Thymus (tissue), 11 donors: Measurements from ENCODE around the gene CTNNA1. TPM values are rescaled to one million over a fixed set of nuclear protein-coding genes. Genes with fewer than 3 reads are reported as not detected.
A peak's percentile ranks its signal among the peaks of the same experiment; 100 is the strongest.

ENCODE experiments used
- DNase-seq, 9 donors: peaks; one replicate each; pipeline ENCODE4 v3.0.0-alpha.2; 2013; ENCODE audit warnings: low spot score in 9 of 9, low read depth in 6 of 9, missing footprints in 1 of 9
- H3K27ac ChIP-seq, 2 donors: one replicate each; pipeline ENCODE4 v1.5.1; 2013; ENCODE audit warnings: control low read depth in 1 of 2, low read depth in 1 of 2, low read length in 1 of 2, mild to moderate bottlenecking in 1 of 2, moderate library complexity in 1 of 2
- H3K27me3 ChIP-seq, 2 donors: one replicate each; pipeline ENCODE4 v1.5.1; 2013; ENCODE audit warnings: low read length in 1 of 2; ENCODE audit not compliant: control insufficient read depth in 2 of 2, insufficient read depth in 1 of 2
- H3K36me3 ChIP-seq, 2 donors: one replicate each; pipeline ENCODE4 v1.5.1; 2013; ENCODE audit warnings: low read length in 1 of 2, mild to moderate bottlenecking in 1 of 2, moderate library complexity in 1 of 2; ENCODE audit not compliant: control insufficient read depth in 2 of 2, insufficient read depth in 2 of 2
- H3K4me1 ChIP-seq, 2 donors: one replicate each; pipeline ENCODE4 v1.5.1; 2013; ENCODE audit warnings: low read length in 2 of 2; ENCODE audit not compliant: control insufficient read depth in 2 of 2, insufficient read depth in 2 of 2
- H3K4me3 ChIP-seq, 2 donors: one replicate each; pipeline ENCODE4 v1.5.1; 2013; ENCODE audit warnings: low read length in 2 of 2, control low read depth in 1 of 2, mild to moderate bottlenecking in 1 of 2
- H3K9me3 ChIP-seq, 2 donors: one replicate each; pipeline ENCODE4 v1.5.1; 2013; ENCODE audit warnings: low read length in 1 of 2, mild to moderate bottlenecking in 1 of 2; ENCODE audit not compliant: control insufficient read depth in 2 of 2, insufficient read depth in 1 of 2
- WGBS: extraction: QIAGEN DNeasy Blood & Tissue Kit; methylation state at CpG from one replicate; pipeline ENCODE4 v1.1.7; 2013; 5-methylcytosine and 5-hydroxymethylcytosine counted together
- polyA plus RNA-seq: library from polyadenylated mRNA; stranded (reverse); fragments of 200-250 nt; gene quantifications from one replicate; pipeline ENCODE4 v1.2.3, GENCODE V29; 2013
- total RNA-seq: library from RNA; stranded (reverse); fragments of 120-200 nt; gene quantifications from one replicate; pipeline ENCODE4 v1.2.4, GENCODE V29; 2013
- donor health status: healthy.

Gene CTNNA1
- total and polyA plus RNA-seq, 2 donors = 53.4 to 67.1 TPM

GRCh38 chr5:138895918-138896317 is 142.7 kb downstream of the CTNNA1 start:
- H3K27ac ChIP-seq = no peak overlapping the region
- no peaks in the 10 kb centered on the region for H3K36me3 ChIP-seq
- no peaks in the 10 kb centered on the region for H3K27me3 ChIP-seq
- H3K9me3 ChIP-seq = no peaks in the 10 kb centered on the region
- DNase-seq = no peak
- peaks cover 0 to 2% of the 10 kb centered on the region in 2 donors for H3K4me1 ChIP-seq
- H3K4me3 ChIP-seq = no peak overlapping the region
- 93% methylated on average over 1 of the region's 1 CpG for WGBS

GRCh38 chr5:138898299-138898698 is 145.1 kb downstream of the CTNNA1 start:
- H3K27ac ChIP-seq = no peak overlapping the region
- no peaks in the 10 kb centered on the region for H3K36me3 ChIP-seq

GRCh38 chr5:138898742-138899141 is 145.5 kb downstream of the CTNNA1 start:
- H3K9me3 ChIP-seq = no peaks in the 10 kb centered on the region
- H3K36me3 ChIP-seq = no peaks in the 10 kb centered on the region
- WGBS = 100% methylated on average over 2 of the region's 2 CpGs
- H3K4me1 ChIP-seq = peaks cover 0 to 2% of the 10 kb centered on the region in 2 donors
- H3K27me3 ChIP-seq = no peaks in the 10 kb centered on the region
- H3K27ac ChIP-seq = no peak overlapping the region
- no peak for DNase-seq
- no peak overlapping the region for H3K4me3 ChIP-seq

More at GRCh38 chr5:138898299-138898698, 145.1 kb downstream of the CTNNA1 start:
- Histone ChIP-seq H3K4me3 (no peak overlapping the region), H3K27me3 (no peaks in the 10 kb centered on the region), H3K4me1 (peaks cover 0 to 2% of the 10 kb centered on the region in 2 donors), H3K9me3 (no peaks in the 10 kb centered on the region)
- DNase-seq = no peak
- 98% methylated on average over 1 of the region's 1 CpG for WGBS

DNA sequence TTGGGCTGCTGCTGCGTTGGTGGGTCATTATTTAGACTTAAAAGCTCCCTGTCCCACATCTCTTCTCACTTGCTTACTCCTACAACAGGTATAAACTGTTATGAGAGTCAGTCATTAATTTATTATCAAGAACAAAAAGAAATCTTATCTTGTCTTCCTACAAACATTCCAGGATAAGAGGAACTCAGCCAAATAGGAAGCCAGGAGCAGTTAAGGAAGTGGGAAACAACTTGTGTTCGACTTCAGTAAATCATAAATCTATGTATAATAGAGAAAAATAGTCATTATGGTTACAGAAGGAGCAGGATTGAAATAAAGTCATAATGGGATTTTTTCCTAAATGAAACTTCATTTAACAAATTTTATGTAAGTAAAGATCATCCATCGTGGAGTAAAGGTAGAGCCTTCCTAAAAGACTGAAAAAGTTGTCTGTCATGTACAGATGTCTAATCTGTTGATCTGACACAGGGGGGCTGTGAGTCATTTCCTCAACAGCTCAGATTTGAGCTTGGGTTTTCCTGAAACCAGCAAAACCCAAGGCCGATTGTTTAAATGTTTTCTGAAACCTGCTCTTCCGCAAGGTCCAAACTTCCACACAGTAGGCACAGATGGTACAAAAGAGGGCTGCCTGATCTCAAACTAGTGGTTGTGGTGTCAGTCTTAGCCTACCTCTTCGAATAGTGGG is 147.2 kb downstream of the CTNNA1 start:
- Histone ChIP-seq H3K27me3 (no peaks in the 10 kb centered on the region), H3K4me3 (no peak overlapping the region), H3K4me1 (peaks cover 0 to 2% of the 10 kb centered on the region in 2 donors), H3K36me3 (no peaks in the 10 kb centered on the region), H3K9me3 (no peaks in the 10 kb centered on the region), H3K27ac (no peak overlapping the region)
- WGBS = 28% methylated on average over 6 of the region's 6 CpGs
- peak in 2 of 9 donors; percentile 5 to 23 for DNase-seq

GRCh38 chr5:138901716-138902115 is 148.5 kb downstream of the CTNNA1 start:
- no peak overlapping the region for H3K4me3 ChIP-seq
- H3K27ac ChIP-seq = no peak overlapping the region
- H3K27me3 ChIP-seq = no peaks in the 10 kb centered on the region
- WGBS = 94% methylated on average over 2 of the region's 2 CpGs
- no peaks in the 10 kb centered on the region for H3K9me3 ChIP-seq
- no peak for DNase-seq
- no peaks in the 10 kb centered on the region for H3K36me3 ChIP-seq
- peaks cover 0 to 2% of the 10 kb centered on the region in 2 donors for H3K4me1 ChIP-seq

DNA sequence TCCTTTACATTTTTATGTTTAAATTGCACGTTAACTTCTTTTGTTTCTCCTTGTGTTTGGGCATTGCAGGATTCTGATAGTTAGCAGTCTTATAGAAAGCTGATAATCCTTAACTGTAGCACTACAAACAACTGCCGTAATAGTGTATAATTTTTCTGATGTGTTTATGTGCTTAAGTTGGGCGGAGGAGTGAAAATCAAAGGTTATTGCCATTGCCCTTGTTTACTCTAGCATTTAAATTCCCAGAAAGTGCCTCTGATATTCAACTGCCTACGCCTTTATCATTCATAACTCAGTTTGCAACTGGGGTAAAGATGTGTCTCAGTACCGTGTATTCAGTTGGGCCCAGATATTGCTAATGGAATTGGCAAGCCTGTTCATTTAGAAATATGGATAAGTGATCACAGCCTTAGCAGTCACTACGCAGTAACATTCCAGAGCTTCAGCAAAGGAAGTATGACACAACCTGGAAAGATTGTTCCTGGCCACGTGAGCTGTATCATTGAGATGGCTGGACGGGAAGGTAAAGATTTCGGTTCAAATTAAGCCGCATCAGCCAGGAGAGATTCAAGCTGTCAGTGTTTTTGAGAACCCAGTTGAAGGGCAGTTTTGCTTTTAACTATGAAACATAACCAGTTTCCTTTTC is 150.0 kb downstream of the CTNNA1 start:
- Histone ChIP-seq H3K27ac (no peak overlapping the region), H3K4me3 (no peak overlapping the region), H3K27me3 (no peaks in the 10 kb centered on the region), H3K36me3 (no peaks in the 10 kb centered on the region), H3K4me1 (peaks cover 0 to 2% of the 10 kb centered on the region in 2 donors), H3K9me3 (no peaks in the 10 kb centered on the region)
- DNase-seq = no peak
- 98% methylated on average over 10 of the region's 10 CpGs for WGBS

DNA sequence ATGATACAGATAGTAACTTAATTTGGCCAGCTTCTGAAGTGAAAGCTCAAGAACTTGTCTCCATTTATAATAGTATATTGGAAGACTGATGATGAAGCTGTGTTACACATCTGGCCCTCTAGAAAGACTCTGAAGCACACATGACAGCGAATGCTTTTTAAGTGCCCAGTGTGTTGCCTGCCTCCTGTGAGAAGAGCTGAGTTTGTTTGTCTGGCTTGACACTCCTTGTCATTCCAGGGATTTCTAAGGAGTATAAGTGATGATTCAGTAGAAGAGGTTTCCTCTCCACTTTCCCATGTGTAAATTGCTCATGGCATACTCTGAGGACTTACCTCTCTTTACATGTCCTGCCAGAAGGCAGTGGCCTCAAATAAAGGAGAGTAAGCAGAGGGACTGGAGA is 152.3 kb downstream of the CTNNA1 start:
- Histone ChIP-seq H3K4me1 (peaks cover 0 to 2% of the 10 kb centered on the region in 2 donors), H3K9me3 (no peaks in the 10 kb centered on the region), H3K36me3 (no peaks in the 10 kb centered on the region), H3K27me3 (no peaks in the 10 kb centered on the region), H3K4me3 (no peak overlapping the region), H3K27ac (no peak overlapping the region)
- DNase-seq = no peak
- 98% methylated on average over 1 of the region's 1 CpG for WGBS

DNA sequence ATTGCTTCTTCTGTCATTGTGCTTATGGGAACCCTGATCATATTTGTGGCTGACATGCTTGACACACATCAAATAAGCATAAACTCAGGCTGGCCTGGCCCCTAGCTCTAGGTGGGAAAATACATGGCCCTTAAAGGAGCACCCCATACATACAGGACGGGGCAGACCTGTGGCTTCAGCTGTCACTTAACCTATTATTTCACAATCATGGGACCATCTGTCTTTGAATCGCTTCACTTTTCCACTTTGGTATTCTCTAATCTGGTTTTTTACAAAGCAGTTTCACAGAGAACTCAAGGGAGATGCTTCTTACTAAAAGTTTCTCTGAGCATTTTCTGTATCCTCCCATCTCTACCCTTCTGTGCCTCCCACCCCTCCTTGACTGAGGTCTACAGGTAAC is 156.5 kb downstream of the CTNNA1 start:
- Histone ChIP-seq H3K36me3 (no peaks in the 10 kb centered on the region), H3K27ac (no peak overlapping the region), H3K4me1 (no peaks in the 10 kb centered on the region), H3K9me3 (no peaks in the 10 kb centered on the region), H3K4me3 (no peak overlapping the region), H3K27me3 (no peaks in the 10 kb centered on the region)
- WGBS = 95% methylated on average over 2 of the region's 2 CpGs
- DNase-seq = no peak

DNA sequence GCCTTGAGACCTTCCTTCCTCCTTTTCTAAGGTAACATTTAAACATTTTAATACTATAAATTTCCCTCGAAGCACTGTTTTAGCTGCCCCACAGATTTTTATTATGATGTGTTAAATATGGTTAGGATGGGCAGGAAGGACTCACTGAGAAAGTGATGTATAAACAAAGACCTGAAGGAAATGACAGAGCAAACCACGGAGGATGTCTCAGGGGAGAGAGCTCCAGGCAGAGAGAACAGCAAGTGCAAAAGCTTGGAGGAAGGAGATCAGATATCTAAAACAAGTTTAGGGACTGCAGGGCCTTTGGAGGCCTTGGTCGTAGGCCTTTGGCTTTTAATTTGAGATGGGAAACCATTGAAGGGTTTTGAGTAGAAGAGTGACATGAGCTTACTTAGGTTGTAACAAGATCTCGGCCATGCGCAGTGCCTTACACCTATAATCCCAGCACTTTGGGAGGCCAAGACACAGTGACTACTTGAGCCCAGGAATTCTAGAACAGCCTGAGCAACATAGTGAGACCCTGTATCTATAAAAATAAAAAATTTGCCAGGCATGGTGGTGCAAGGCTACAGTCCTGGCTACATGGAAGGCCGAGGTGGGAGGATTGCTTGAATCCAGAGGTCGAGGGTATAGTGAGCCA is 157.4 kb downstream of the CTNNA1 start:
- H3K27me3 ChIP-seq = no peaks in the 10 kb centered on the region
- H3K4me1 ChIP-seq = no peaks in the 10 kb centered on the region
- no peak for DNase-seq
- H3K9me3 ChIP-seq = no peaks in the 10 kb centered on the region
- no peaks in the 10 kb centered on the region for H3K36me3 ChIP-seq
- 89% methylated on average over 7 of the region's 7 CpGs for WGBS
- H3K4me3 ChIP-seq = no peak overlapping the region
- H3K27ac ChIP-seq = no peak overlapping the region
